GM19463 (cell line): ENCODE measurements around the gene IL17REL.

ENCODE experiments used
- ATAC-seq: cut with Tn5 transposase; IDR thresholded peaks from one replicate; pipeline ENCODE4 v1.9.1; 2021; ENCODE audit warnings: mild to moderate bottlenecking, moderate library complexity; ENCODE audit not compliant: unreplicated experiment

IL17REL gene

DNA sequence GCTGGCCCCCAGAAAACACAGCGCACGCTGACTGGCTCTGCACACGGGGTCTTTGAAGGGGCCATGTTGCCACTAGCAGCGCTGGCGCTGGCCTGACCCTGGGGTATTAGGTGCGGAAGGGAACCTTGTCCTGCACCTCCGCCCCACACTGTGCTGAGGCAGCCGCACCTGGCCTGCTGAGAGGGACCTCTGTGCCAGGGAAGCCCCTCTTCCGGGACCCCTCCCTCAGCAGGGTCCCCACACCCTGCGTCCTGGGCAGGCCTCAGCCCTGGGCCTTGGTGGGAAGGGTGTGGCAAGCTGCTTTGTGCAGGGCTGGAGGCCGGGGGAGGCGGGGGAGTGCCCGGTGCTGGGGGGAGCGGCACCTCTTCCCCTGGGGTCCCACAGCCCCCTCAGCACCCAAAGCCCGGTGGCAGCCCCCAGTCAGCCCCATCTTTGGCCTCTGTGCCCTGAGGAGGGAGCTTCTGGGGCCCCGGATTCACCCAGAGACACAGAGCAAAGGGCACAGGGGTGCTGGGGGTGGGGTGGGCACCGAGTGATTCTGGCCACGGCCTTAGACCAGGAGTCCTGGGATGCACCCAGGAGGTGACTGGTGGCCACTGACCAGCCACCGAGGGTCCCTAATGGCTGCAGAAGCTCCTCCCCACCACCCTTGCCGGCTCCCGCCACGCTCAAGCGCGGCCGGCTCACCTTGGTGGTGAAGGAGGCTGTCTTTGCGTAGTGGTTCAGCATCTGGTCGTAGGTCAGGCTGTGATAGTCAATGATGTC lies 34.1 kb upstream of the IL17REL start:
- no peak for ATAC-seq

DNA sequence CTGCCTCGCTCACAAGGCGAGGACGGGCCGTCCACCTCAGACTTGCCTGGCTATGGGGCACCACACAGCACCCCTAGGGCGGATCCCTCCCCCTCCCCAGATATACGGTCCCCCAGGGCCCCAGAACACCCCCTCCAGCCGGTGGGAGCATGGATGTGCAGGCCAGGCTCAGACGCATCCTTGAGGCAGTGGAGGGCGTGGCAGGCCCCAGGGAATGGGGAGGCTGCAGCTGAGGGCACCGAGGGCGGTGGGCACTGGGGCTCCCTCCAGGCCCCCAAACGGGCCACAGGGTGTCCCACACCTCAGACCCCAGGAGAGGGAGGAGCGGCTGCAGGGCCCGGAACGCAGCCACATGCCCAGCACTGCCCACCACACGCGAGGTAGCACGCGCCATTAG lies 33.5 kb upstream of the IL17REL start:
- ATAC-seq = no peak

DNA sequence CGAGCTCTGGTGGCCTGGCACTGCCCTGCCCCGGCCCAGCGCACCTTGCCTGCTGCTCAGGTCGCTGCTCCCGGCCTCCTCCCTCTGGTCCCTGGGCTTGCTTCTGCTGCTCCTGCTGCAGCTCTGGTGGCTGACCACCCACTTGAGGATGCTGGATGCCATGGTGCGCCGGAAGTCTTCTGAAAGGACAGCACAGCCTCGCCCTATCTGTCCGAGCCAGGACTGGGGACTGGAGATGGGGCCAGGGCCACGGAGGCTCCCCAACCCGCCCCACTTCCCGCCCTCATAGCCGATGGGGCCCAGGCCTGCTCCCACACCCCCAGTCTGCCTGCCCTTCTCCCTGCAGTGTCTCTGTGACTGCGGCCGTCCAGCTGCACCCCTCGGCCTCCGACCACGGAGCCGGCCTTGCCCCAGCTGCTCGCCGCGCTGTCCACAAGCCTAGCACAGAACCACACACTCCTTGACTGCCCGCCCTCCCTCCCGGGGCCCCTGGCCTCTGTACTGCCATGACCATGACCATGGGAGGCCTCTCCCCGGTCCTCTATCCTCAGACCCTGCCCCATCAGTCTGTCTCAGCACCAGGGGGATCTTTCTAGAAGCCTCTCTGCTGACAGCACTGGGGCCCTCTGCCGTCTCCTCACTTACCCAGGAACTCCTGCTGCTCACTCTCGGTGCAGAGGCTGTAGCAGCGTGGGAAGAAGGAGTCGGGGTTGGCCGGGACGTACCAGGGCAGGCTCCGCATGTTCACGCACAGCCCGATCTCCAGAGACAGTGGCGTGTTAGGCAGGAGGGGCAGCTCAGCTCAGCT lies 32.9 kb upstream of the IL17REL start:
- ATAC-seq = no peak

DNA sequence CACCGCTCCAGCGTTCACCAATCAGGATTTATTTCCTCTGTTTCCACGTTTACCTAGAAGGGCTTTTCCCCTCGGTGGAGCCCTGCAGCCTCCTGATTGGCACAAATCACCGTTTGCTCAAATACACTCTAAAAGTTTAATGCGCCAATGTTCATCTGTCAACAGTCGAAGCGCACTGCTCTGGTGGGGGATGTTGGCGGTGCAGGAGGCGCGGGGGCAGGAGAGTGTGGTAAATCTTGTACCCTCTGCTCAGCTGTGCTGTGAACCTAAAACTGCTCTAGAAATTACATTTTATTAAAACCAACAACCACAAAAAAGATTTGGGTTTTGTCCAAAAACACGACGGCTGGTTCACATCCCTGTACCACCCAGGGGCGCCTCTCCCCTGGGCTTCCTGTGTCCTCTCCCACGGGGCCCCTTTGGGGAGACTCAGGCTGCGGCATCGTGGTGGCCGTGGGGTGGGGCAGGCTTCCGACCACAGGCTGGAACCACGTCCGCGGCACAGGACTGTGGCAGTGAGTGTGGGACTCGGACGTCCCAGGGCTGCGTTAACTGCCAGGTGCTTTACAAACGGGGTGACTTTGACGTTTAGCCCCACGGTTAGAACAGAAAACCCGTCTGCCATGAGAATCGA lies 32.0 kb upstream of the IL17REL start:
- ATAC-seq = no peak

DNA sequence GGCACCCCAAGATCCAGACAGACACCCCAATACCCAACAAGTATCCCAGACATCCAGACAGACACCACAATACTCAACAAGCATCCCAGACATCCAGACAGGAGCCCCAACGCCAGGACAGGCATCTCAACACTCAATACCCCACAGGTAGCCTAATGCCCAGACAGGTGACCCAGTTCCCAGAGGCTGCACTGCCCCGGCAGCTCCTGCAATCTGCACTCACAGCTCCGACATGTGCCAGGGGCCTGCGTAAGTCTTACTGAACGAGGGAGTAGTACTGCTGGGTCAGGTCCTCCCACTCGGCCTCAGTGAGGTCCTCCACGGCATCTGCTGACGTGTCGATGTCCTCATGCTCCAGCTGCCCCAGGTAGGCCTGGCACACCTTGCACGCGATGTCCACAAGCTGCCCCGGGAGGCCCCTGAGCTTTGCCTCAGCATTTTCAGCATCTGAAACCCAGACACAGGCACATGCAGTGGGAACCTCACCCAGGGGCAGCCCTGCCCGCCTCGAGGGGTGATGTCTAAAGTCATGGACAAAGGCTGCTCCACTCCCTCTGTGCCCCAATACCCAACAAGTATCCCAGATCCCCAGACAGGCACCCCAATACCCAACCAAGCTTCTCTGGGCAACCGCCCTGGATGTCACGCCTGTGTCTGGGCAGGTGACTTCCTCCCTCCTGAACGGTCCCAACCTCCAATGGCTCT lies 28.9 kb upstream of the IL17REL start:
- no peak for ATAC-seq

DNA sequence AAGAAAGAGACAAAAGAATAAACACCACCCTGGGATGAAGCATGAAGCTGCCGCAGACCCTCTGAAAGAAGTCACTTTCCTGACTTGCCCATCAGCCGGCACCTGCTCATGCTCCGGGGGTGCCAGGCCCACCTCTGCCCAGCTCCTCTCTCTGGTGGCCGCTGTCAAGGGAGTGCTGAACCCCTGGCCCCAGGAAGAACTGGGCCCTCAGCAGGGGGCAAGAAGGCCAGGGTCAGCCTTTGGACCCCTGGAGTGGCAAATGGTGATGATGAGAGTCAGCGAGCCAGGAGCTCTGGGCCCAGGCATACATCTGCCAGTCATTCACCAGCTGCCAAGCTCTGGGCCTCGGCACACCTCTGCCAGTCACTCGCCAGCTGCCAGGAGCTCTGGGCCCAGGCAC lies 28.2 kb upstream of the IL17REL start:
- no peak for ATAC-seq

DNA sequence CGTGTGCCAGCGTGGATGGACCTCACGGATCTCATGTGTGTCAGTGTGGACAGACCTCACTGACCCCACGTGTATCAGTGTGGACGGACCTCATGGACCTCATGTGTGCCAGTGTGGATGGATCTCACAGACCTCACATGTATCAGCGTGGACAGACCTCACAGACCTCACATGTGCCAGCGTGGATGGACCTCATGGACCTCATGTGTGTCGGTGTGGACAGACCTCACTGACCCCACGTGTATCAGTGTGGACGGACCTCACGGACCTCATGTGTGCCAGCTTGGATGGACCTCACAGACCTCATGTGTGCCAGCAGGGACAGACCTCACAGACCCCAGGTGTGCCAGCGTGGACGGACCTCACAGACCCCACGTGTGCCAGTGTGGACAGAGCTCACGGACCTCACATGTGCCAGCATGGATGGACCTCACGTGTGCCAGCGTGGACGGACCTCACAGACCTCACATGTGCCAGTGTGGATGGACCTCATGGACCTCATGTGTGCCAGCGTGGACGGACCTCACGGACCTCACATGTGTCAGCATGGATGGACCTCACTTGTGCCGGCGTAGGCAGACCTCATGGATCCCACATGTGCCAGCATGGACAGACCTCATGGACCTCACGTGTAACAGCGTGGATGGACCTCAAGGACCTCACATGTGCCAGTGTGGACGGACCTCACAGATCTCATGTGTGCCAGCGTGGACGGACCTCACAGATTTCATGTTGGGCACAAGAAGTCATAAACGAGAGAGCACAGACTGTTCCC lies 27.3 kb upstream of the IL17REL start:
- ATAC-seq = no peak

DNA sequence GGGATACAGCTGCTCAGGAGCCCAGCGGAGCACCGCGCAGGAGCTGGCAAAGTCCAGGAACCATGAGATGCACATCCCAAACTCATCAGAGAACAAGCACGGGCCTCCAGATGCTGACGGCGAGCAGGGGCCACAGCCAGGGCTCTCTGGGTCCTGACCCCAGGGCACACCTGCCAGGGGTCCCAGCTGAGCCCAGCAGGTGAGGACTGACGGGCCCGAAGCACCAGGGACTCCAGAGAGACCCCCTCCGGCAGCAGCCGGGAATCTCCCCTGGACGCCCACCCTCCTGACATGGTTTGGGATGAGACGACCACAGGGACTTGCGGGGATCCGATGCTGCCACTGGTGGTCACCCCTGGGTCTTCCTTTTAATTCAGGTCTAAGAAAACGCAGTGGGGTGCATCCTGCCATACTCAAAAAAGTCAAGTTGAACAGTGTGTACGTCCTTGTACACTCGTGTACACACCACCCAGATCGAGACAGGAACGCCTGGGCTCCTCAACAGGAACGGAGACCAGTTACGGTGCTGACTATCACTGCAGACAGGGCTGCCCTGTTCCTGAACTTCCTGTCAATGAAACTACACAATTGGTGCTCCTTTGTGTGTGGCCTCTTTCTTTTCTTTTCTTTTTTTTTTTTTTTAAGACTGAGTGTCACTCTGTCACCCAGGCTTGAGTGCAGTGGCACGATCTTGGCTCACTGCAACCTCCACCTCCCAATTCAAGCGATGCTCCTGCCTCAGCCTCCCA lies 23.6 kb upstream of the IL17REL start:
- no peak for ATAC-seq

DNA sequence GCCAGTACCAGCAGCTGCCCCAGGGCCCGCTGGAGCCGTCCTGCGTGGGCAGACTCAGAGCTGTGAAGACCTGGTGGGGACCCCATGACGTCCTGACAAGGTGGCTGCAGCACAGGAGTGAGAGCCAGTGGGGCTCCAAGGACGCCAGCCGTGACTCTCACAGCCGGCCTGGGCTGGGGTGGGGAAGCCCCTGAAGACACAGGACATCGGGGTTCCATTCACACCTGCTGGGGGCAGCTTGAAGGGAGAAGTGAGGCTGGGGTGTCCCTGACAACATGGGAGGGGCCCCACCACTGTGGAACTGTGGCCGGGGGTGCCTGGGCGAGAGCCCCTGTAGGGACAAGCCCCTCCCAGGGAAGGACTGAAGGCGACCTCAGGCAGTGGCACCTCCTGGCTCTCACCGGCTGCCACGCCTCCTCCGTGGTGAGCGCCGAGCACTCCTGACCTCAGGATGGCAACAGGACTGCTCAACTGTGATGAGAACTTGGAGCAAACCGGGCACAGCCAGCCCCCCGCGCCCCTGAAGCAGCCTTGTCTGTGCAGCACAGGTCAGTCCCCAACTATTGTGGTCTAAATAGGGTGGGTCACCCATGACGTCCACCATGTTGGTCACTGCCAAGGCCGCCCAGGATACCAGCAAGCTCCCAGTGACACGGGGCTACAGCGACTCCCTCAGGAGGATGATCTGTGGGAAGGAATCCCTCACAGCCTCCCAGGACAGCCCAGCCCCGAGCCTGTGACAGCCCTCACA lies 22.7 kb upstream of the IL17REL start:
- ATAC-seq = no peak

DNA sequence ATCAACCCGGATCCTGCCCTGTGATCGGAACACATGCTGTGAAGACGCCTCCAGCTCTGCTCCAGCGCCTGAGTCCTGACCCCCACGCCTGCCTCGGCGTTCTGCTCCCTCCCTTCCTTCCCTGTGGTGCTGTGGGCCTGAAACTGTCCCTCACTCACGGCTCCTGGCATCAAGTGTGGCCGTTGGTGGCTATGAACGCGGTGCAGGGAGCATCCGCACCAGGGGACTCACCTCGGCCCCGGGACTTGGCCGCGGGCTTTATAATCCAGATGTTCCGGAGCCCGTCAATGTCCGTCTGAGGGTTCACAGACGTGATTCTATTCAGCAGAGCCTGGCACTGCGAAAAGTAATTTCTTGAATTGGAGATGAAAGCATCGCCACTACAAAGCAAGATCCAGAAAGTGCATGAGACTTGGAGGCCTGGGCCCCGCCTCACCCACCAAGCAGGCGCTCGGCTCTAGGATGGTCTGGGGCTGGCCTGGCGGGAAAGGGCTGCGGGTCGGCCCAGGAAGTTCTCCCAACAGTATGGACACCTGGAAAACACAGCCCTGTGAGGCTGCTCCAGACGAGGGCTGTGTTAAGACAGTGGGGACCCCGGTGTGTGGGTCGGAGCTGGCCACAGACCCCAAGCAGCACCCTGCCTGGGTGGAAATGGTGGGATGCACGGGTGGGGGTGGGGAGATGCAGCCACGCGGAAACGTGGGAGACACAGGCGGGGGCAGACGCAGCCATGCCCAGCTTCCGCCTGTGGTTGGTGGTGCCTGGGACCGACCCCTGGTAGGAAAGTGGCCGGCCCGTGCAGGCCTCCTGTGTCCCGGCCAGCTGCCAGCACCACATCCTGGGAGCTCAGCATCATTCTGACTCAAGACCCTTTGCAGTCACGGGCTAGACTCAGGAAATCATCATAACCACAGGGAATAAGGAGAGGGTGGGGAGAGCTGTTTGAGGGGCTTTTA lies 21.8 kb upstream of the IL17REL start:
- no peak for ATAC-seq

DNA sequence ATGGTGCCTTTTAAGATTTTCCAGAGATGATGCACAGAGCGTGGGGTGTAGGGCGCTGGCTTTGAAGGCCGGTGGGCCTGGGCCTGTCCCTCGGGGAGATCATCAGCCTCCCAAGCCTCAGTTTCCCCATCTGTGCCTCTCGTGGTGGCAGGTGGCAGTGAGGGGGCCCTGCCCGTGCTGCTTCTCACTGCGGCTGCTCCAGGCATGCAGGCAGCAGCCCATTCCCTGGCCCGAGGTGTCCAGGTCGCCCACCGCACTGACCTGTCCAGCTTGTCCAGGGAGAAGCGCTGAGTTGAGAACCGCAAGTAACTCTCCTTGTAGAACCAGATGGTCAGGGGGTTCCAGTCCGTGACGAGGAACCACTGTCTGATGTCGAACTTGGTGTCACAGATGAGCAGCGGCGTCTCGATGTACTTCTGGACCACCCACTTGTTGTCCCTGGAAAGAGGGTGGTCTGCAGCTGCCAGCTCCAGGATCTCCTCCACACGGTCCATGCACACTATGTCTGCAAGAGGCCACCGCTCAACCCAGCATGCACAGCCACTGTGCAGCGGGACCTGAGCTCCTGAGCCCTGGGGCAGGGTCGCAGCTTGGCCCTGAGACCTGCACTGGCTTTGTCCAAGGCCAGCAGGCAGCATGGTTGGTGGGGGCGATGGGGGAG lies 20.5 kb upstream of the IL17REL start:
- ATAC-seq = no peak

DNA sequence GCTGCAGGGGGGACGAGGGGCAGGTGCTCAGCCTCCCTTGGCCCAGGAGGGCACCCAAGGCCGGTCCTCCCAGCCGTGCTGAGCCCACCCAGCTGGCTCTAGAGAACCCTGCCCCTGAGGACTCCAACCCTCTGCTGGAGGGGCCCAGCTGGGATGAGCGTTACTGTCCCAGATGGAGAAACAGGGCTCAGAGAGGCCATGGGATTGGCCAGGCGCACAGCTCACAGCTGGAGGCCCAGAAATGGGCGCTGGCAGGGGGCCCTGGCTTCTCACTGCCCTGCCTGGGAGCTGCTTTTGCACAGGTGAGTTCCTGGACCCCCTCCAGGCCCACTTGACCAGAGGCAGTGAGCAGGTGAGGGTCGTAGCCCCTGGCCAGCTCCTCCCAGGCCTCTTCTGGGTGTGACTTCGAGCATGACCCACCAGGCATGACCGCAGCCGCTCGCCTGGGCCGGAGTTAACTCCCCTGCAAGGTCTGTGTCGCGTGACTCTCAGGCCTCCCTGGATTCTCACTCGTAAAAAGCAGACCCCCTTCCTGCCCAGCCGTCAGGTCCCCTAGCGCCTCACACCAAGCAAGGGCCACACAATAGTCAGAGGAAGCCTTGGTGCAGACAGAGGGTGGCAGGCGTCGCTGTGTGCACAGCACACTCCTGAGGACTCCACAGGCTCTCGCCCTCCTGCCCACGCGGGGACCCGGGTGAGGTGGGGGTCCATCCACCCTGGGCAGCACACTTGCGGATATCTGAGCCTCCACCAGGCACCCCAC lies 19.7 kb upstream of the IL17REL start:
- no peak for ATAC-seq

DNA sequence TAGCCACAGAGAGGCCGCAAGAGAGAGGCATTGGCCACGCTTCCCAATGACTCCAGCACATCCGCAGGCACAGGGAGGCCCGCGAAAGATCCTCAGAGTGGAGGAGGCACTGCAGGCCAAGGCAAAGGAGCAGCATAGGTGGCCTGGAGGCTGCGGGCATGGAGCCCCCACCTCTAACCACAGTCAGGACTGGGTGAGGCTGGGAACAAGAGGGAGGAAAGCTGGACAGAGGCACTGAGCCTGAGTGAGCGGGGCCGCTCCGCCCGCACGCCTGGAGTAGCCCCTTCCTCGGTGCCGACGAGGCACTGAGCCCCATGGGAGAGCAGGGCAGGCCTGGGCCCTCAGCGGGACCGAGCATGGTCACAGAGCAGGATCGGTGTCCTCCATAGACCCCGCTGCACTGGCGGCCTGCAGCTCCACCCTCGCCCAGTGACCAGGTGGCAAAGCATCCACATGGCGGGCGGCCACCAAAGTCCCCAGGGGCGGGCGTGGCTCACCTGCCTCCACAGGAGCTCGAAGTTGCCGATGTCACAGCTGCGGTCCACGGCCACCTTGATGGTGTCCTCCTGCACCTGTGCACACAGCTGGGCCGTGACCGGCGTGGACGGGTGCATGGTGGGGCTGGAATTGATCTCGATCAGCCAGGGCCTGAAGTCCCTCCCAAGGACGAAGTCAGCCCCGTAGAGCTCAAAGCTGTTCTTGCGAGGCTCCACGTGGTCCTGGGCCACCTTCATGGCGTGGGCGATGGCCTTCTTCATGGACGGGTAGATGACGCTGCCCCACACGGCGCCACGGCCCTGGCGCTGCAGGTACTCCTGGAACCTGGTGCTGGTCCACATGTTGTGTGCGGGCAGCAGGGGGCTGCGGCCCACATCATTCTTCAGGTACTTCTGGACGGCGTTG lies 18.9 kb upstream of the IL17REL start:
- ATAC-seq = no peak

DNA sequence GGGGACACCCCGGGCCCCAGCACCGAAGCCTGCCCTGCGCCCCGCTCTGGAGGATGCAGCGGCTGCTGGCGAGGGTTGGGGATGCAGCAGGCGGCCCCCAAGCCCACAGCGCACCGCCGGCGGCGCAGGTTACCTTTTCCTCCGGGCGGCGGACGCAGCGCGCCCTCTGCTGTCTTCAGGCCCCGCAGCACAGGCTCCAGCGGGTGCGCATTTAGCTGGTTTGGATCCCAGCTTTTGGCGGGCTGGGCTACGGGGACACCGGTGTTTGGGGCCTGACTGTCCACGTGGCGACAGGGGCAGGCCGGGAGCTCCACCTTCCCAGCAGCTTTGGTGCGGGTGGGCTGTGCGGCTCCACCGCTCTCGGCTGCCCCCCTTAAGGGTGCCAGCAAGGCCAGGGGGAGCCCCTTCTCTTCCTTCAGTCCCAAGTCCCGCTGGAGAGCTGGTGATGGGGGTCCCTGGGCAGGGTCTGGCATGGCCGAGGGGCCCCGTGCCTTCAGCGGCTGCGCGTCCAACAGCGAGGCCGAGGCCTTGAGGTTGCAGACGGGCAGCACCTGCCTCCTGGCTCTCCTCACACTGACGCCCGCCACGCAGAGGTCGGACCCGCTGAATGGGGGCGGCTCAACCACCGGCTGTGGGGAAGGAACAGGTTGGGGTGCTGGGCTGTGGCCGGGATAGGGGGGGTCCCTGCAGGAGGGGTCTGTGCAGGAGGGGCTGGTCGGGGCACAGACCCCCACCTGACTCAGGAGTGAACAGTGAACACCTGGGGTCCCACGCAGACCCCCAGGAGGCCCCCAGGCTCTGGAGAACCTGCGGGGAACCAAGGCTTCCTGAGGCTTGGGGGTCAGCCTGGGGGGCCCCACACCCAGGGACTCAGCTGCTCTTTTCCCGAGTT lies 18.0 kb upstream of the IL17REL start:
- ATAC-seq = no peak
